ENCODE measurements around the gene IFI44L. TPM values are rescaled to one million over a fixed set of nuclear protein-coding genes. Genes with fewer than 3 reads are reported as not detected.

IFI44L gene
- polyA plus RNA-seq, 1 donor (not counting 4 experiments of a cell fraction or from before 2014, with no cell fraction given): 34.8 TPM

- no peak overlapping the region for H3K4me3 ChIP-seq (ENCODE audit: control insufficient read depth in 2 of 3, extremely low read depth in 1 of 3, insufficient read depth in 2 of 3, low read depth in 1 of 3, low read length in 3 of 3)
- H3K9me1 ChIP-seq (ENCODE audit: control insufficient read depth, extremely low read depth, insufficient read depth, low read length): no peaks in the 10 kb centered on the region
- FAIRE-seq: no peak
- H4K20me1 ChIP-seq (ENCODE audit: control insufficient read depth, extremely low read depth, insufficient read depth, low read length): no peaks in the 10 kb centered on the region
- no peak overlapping the region for H3K9ac ChIP-seq (ENCODE audit: control insufficient read depth, extremely low read depth, insufficient read depth, low read length)
- TF ChIP-seq EZH2 (IDR thresholded peaks at IDR 0.05; ENCODE audit: low read length) (no peak), CTCF (optimal IDR thresholded peaks at IDR 0.05 in 1 of 3, IDR thresholded peaks at IDR 0.05 in 1 of 3, conservative IDR thresholded peaks at IDR 0.05 in 1 of 3; ENCODE audit: extremely low read depth in 1 of 3, insufficient read depth in 2 of 3, low read length in 3 of 3) (no peak)
- dilution Hi-C loops (cut with MboI; ENCODE audit: extremely low pct_ligation_motif_present, low sequenced_read_pairs): no loop called here
- no peak overlapping the region for H3K27ac ChIP-seq (ENCODE audit: control insufficient read depth, insufficient read depth, low read length)
- H3K4me2 ChIP-seq (ENCODE audit: control insufficient read depth, extremely low read depth, insufficient read depth, low read depth, low read length): no peak overlapping the region
- H3K27me3 ChIP-seq (ENCODE audit: control insufficient read depth, extremely low read depth, insufficient read depth, low read length): no peaks in the 10 kb centered on the region
- H2AFZ ChIP-seq (ENCODE audit: control insufficient read depth, low read length): no peak overlapping the region
- no peaks in the 10 kb centered on the region for H3K36me3 ChIP-seq (ENCODE audit: control insufficient read depth in 2 of 2, extremely low read depth in 1 of 2, insufficient read depth in 2 of 2, low read length in 2 of 2)
- H3K4me1 ChIP-seq (ENCODE audit: control insufficient read depth, extremely low read depth, insufficient read depth, low read length): no peaks in the 10 kb centered on the region
- no peaks in the 10 kb centered on the region for H3K79me2 ChIP-seq (ENCODE audit: control insufficient read depth, insufficient read depth, low read length)
- no peaks in the 10 kb centered on the region for H3K9me3 ChIP-seq (ENCODE audit: control insufficient read depth, low read depth, low read length)
- DNase-seq (ENCODE audit: low read depth, low spot score): no peak
Observed at GRCh38 chr1:78604643-78605042, 15.6 kb upstream of the IFI44L start.

- no peak overlapping the region for H3K4me2 ChIP-seq (ENCODE audit: control insufficient read depth, extremely low read depth, insufficient read depth, low read depth, low read length)
- H3K79me2 ChIP-seq (ENCODE audit: control insufficient read depth, insufficient read depth, low read length): no peaks in the 10 kb centered on the region
- H3K9me1 ChIP-seq (ENCODE audit: control insufficient read depth, extremely low read depth, insufficient read depth, low read length): no peaks in the 10 kb centered on the region
- FAIRE-seq (no peak), DNase-seq (ENCODE audit: low read depth, low spot score) (no peak)
- H3K27ac ChIP-seq (ENCODE audit: control insufficient read depth, insufficient read depth, low read length): no peak overlapping the region
- TF ChIP-seq CTCF (optimal IDR thresholded peaks at IDR 0.05 in 1 of 3, IDR thresholded peaks at IDR 0.05 in 1 of 3, conservative IDR thresholded peaks at IDR 0.05 in 1 of 3; ENCODE audit: extremely low read depth in 1 of 3, insufficient read depth in 2 of 3, low read length in 3 of 3) (no peak), EZH2 (IDR thresholded peaks at IDR 0.05; ENCODE audit: low read length) (no peak)
- H3K4me1 ChIP-seq (ENCODE audit: control insufficient read depth, extremely low read depth, insufficient read depth, low read length): no peaks in the 10 kb centered on the region
- H3K4me3 ChIP-seq (ENCODE audit: control insufficient read depth in 2 of 3, extremely low read depth in 1 of 3, insufficient read depth in 2 of 3, low read depth in 1 of 3, low read length in 3 of 3): no peak overlapping the region
- no peaks in the 10 kb centered on the region for H3K9me3 ChIP-seq (ENCODE audit: control insufficient read depth, low read depth, low read length)
- H3K36me3 ChIP-seq (ENCODE audit: control insufficient read depth in 2 of 2, extremely low read depth in 1 of 2, insufficient read depth in 2 of 2, low read length in 2 of 2): no peaks in the 10 kb centered on the region
- H3K9ac ChIP-seq (ENCODE audit: control insufficient read depth, extremely low read depth, insufficient read depth, low read length): no peak overlapping the region
- no peaks in the 10 kb centered on the region for H3K27me3 ChIP-seq (ENCODE audit: control insufficient read depth, extremely low read depth, insufficient read depth, low read length)
- no peaks in the 10 kb centered on the region for H4K20me1 ChIP-seq (ENCODE audit: control insufficient read depth, extremely low read depth, insufficient read depth, low read length)
- H2AFZ ChIP-seq (ENCODE audit: control insufficient read depth, low read length): no peak overlapping the region
- dilution Hi-C loops (cut with MboI; ENCODE audit: extremely low pct_ligation_motif_present, low sequenced_read_pairs): no loop called here
Observed at GRCh38 chr1:78606274-78606673, 14.0 kb upstream of the IFI44L start.
